Stimulated activated CD4-positive, alpha-beta T cell treated with anti-CD3 and anti-CD28 coated beads, Interleukin-4, amount 100 ng/mL, for 48 hours (primary cell): ENCODE data around the gene SYCP2L.
"Not testable (repeated sequence)": the region's sequence is repeated elsewhere in the genome, so short reads cannot be mapped to it uniquely, and the experiment has no call there.

ENCODE experiments used
- DNase-seq, 2 donors: peaks; one replicate each; pipeline ENCODE4 v3.0.0-alpha.2; 2020; ENCODE audit warnings: low read depth in 2 of 2

SYCP2L gene

GRCh38 chr6:10877871-10878270, 9.0 kb upstream of the SYCP2L start:
- no peak for DNase-seq

GRCh38 chr6:10880366-10880765, 6.5 kb upstream of the SYCP2L start:
- DNase-seq = no peak

GRCh38 chr6:10882253-10882630, 4.6 kb upstream of the SYCP2L start:
- DNase-seq = not testable (repeated sequence)

GRCh38 chr6:10882657-10883171, 4.1 kb upstream of the SYCP2L start:
- DNase-seq = no peak

GRCh38 chr6:10883312-10884244, 3.3 kb upstream of the SYCP2L start:
- DNase-seq = no peak

- DNase-seq = no peak
These were observed 2.4 kb upstream of the SYCP2L start for GRCh38 chr6:10884245-10884972.

GRCh38 chr6:10886365-10886690, 524 bp upstream of the SYCP2L start:
- DNase-seq = not testable (repeated sequence)

GRCh38 chr6:10890151-10890550, 3.3 kb downstream of the SYCP2L start:
- DNase-seq = no peak

- DNase-seq = no peak
These were observed 5.1 kb downstream of the SYCP2L start for GRCh38 chr6:10891960-10892359.

- DNase-seq = no peak
These were observed 8.1 kb downstream of the SYCP2L start for GRCh38 chr6:10894958-10895357.

- DNase-seq = no peak
These were observed 9.8 kb downstream of the SYCP2L start for GRCh38 chr6:10896691-10897090.

- DNase-seq = no peak
These were observed 14.9 kb downstream of the SYCP2L start for GRCh38 chr6:10901770-10902169.

- DNase-seq = no peak
These were observed 17.2 kb downstream of the SYCP2L start for GRCh38 chr6:10904015-10904414.

- no peak for DNase-seq
These were observed 21.4 kb downstream of the SYCP2L start for GRCh38 chr6:10908228-10908627.

GRCh38 chr6:10919520-10919919, 32.7 kb downstream of the SYCP2L start:
- not testable (repeated sequence) for DNase-seq

GRCh38 chr6:10933126-10933525, 46.3 kb downstream of the SYCP2L start:
- no peak for DNase-seq

GRCh38 chr6:10939840-10940239, 53.0 kb downstream of the SYCP2L start:
- DNase-seq = no peak

GRCh38 chr6:10945845-10946244, 59.0 kb downstream of the SYCP2L start:
- no peak for DNase-seq

GRCh38 chr6:10947966-10948365, 61.1 kb downstream of the SYCP2L start:
- DNase-seq = no peak

- DNase-seq = no peak
These were observed 63.0 kb downstream of the SYCP2L start for GRCh38 chr6:10949579-10950490.

- DNase-seq = no peak
These were observed 64.9 kb downstream of the SYCP2L start for GRCh38 chr6:10951675-10952282.
